ENCODE measurements around the gene STAB2. TPM values are rescaled to one million over a fixed set of nuclear protein-coding genes. Genes with fewer than 3 reads are reported as not detected.

Gene STAB2
- total RNA-seq, 2 donors from 2014 or later: not detected

- H3K36me3 ChIP-seq (ENCODE audit: control insufficient read depth, insufficient read depth, low read length): no peaks in the 10 kb centered on the region
- no peak for DNase-seq
- H3K9me3 ChIP-seq (ENCODE audit: control insufficient read depth, low read length): no peaks in the 10 kb centered on the region
- no peak overlapping the region for H3K27ac ChIP-seq (ENCODE audit: low read depth, low read length)
- no peak for TF ChIP-seq CTCF (conservative IDR thresholded peaks at IDR 0.05)
- no peak overlapping the region for H3K4me3 ChIP-seq (ENCODE audit: low read length)
- Mint-ChIP-seq H3K4me3 (no peak overlapping the region), H3K27ac (no peak overlapping the region), H3K36me3 (ENCODE audit: low read depth) (no peaks in the 10 kb centered on the region), H3K27me3 (ENCODE audit: insufficient read depth) (no peaks in the 10 kb centered on the region), H3K9me3 (no peaks in the 10 kb centered on the region), H3K4me1 (peaks cover 19% of the 10 kb centered on the region)
- no peaks in the 10 kb centered on the region for H3K27me3 ChIP-seq (ENCODE audit: control insufficient read depth, insufficient read depth, low read length, poor library complexity, severe bottlenecking)
- 92 to 98% methylated on average over 8 of the region's 8 CpGs for WGBS, 2 experiments (ENCODE audit: insufficient coverage in 1 of 2, insufficient read length in 1 of 2)
- peaks cover 8% of the 10 kb centered on the region for H3K4me1 ChIP-seq (ENCODE audit: control insufficient read depth, insufficient read depth, low read length)
- H3K9ac ChIP-seq (ENCODE audit: extremely low read depth, low read length, poor library complexity, severe bottlenecking): no peak overlapping the region
Measured at GRCh38 chr12:103668520-103668919, 81.4 kb downstream of the STAB2 start.

GRCh38 chr12:103671367-103671766, 84.3 kb downstream of the STAB2 start:
- peaks cover 9% of the 10 kb centered on the region for H3K4me1 ChIP-seq (ENCODE audit: control insufficient read depth, insufficient read depth, low read length)
- DNase-seq: no peak
- no peaks in the 10 kb centered on the region for H3K9me3 Mint-ChIP-seq
- no peaks in the 10 kb centered on the region for H3K27me3 ChIP-seq (ENCODE audit: control insufficient read depth, insufficient read depth, low read length, poor library complexity, severe bottlenecking)
- H3K4me1 Mint-ChIP-seq: peaks cover 21% of the 10 kb centered on the region
- H3K27ac ChIP-seq (ENCODE audit: low read depth, low read length): no peak overlapping the region
- no CpG with 5 or more reads among the region's 1 CpG for WGBS, 2 experiments (ENCODE audit: insufficient coverage in 1 of 2, insufficient read length in 1 of 2)
- H3K9ac ChIP-seq (ENCODE audit: extremely low read depth, low read length, poor library complexity, severe bottlenecking): no peak overlapping the region
- no peak overlapping the region for H3K4me3 Mint-ChIP-seq
- H3K36me3 Mint-ChIP-seq (ENCODE audit: low read depth): no peaks in the 10 kb centered on the region
- no peaks in the 10 kb centered on the region for H3K9me3 ChIP-seq (ENCODE audit: control insufficient read depth, low read length)
- no peaks in the 10 kb centered on the region for H3K36me3 ChIP-seq (ENCODE audit: control insufficient read depth, insufficient read depth, low read length)
- no peaks in the 10 kb centered on the region for H3K27me3 Mint-ChIP-seq (ENCODE audit: insufficient read depth)
- no peak for TF ChIP-seq CTCF (conservative IDR thresholded peaks at IDR 0.05)
- H3K4me3 ChIP-seq (ENCODE audit: low read length): no peak overlapping the region
- no peak overlapping the region for H3K27ac Mint-ChIP-seq

GRCh38 chr12:103672401-103673119, 85.5 kb downstream of the STAB2 start:
- H3K9me3 ChIP-seq (ENCODE audit: control insufficient read depth, low read length): no peaks in the 10 kb centered on the region
- Mint-ChIP-seq H3K27me3 (ENCODE audit: insufficient read depth) (no peaks in the 10 kb centered on the region), H3K27ac (no peak overlapping the region), H3K36me3 (ENCODE audit: low read depth) (no peaks in the 10 kb centered on the region), H3K4me1 (peaks cover 21% of the 10 kb centered on the region), H3K4me3 (no peak overlapping the region), H3K9me3 (no peaks in the 10 kb centered on the region)
- H3K4me1 ChIP-seq (ENCODE audit: control insufficient read depth, insufficient read depth, low read length): peaks cover 9% of the 10 kb centered on the region
- WGBS, 2 experiments (ENCODE audit: insufficient coverage in 1 of 2, insufficient read length in 1 of 2): 93% methylated on average over 10 of the region's 10 CpGs
- TF ChIP-seq CTCF (conservative IDR thresholded peaks at IDR 0.05): no peak
- no peaks in the 10 kb centered on the region for H3K27me3 ChIP-seq (ENCODE audit: control insufficient read depth, insufficient read depth, low read length, poor library complexity, severe bottlenecking)
- no peak overlapping the region for H3K9ac ChIP-seq (ENCODE audit: extremely low read depth, low read length, poor library complexity, severe bottlenecking)
- H3K36me3 ChIP-seq (ENCODE audit: control insufficient read depth, insufficient read depth, low read length): no peaks in the 10 kb centered on the region
- no peak overlapping the region for H3K4me3 ChIP-seq (ENCODE audit: low read length)
- H3K27ac ChIP-seq (ENCODE audit: low read depth, low read length): no peak overlapping the region
- no peak for DNase-seq

All from endodermal cell (in vitro differentiated cells).